ENCODE results near the gene PUM2. TPM values are rescaled to one million over a fixed set of nuclear protein-coding genes. Genes with fewer than 3 reads are reported as not detected.

Gene PUM2
- polyA plus RNA-seq, 1 experiment = 39.7 TPM

DNA sequence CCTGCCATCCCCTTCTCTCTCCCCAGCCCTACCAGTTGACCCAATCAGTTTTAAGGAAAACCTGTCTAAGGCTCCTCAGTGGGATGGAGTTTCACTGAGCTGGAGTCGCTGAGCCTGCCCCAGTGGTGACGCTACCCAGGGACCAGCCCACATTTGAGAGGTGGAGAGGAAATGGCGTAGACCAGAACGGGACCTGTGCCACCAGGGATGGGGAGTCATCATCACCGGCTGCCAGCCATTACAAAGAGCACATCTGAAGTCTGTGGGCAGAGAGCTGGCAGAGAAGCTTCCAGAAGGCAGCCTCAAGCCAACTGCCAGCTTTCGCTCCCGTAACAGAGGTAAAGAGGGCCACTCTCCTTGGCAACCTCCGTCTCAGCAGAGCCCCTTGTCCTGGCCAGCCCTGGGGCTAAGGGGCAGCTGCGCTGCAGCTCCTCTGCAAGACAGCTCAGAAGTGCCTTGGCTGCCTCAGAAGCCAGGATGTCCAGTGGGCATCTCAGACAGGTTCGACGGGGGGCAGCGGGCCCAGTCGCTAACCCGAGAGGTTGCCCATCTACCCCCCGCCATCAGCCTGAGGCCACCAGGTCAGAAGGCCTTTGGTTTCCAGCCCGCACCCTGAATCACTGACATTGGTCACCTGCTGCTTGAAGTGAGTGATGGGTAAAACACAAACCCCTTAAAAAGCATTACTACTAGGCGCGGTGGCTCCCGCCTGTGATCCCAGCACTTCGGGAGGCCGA lies 141.1 kb downstream of the PUM2 start:
- Histone ChIP-seq H3K36me3 (ENCODE audit: control insufficient read depth, insufficient read depth, low read length) (no peaks in the 10 kb centered on the region), H3K4me3 (ENCODE audit: low read depth, low read length) (no peak overlapping the region), H3K27me3 (ENCODE audit: control insufficient read depth, insufficient read depth, low read length) (no peaks in the 10 kb centered on the region)
- DNase-seq (ENCODE audit: low read depth) = no peak
- POLR2A ChIA-PET = no interaction called here
- TF ChIP-seq, protein P1, sequence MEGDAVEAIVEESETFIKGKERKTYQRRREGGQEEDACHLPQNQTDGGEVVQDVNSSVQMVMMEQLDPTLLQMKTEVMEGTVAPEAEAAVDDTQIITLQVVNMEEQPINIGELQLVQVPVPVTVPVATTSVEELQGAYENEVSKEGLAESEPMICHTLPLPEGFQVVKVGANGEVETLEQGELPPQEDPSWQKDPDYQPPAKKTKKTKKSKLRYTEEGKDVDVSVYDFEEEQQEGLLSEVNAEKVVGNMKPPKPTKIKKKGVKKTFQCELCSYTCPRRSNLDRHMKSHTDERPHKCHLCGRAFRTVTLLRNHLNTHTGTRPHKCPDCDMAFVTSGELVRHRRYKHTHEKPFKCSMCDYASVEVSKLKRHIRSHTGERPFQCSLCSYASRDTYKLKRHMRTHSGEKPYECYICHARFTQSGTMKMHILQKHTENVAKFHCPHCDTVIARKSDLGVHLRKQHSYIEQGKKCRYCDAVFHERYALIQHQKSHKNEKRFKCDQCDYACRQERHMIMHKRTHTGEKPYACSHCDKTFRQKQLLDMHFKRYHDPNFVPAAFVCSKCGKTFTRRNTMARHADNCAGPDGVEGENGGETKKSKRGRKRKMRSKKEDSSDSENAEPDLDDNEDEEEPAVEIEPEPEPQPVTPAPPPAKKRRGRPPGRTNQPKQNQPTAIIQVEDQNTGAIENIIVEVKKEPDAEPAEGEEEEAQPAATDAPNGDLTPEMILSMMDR (IDR thresholded peaks at IDR 0.05; ENCODE audit: insufficient read depth, low read depth, low read length) = no peak
- CTCF ChIA-PET = interaction anchor here (2.0 kb wide), 1 partner anchor 16 kb away, joined by 5 read pairs; the partner anchor contains the start of gene SDC1

DNA sequence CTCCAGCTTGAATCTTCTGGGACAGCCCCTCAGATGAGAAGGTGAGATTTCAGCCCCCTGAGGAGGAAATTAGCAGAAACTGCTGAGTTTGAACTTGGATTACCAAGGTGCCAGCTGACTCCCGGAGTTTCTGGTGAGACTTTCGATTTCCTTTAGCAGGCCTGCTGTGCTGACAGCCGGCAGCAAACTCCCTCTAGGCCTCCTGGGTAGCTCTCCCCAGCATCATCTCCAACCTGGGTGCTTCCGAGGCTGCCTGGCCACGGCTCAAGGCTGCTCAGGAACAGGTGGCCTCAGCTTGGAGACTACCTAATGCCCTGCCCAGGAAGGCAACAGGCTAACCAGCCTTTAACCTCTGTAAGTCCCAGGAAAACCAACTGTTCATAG lies 142.2 kb downstream of the PUM2 start:
- ChIA-PET POLR2A (no interaction called here), CTCF (interaction anchor here (0.6 to 1.9 kb wide), 4 partner anchors 14 to 119 kb away, joined by 3 to 8 read pairs (median 4); no protein-coding TSS in a partner anchor)
- H3K36me3 ChIP-seq (ENCODE audit: control insufficient read depth, insufficient read depth, low read length) = peaks cover 3% of the 10 kb centered on the region
- DNase-seq (ENCODE audit: low read depth) = no peak
- TF ChIP-seq, protein P1 (IDR thresholded peaks at IDR 0.05; ENCODE audit: insufficient read depth, low read depth, low read length) = no peak
- no peak overlapping the region for H3K4me3 ChIP-seq (ENCODE audit: low read depth, low read length)
- no peaks in the 10 kb centered on the region for H3K27me3 ChIP-seq (ENCODE audit: control insufficient read depth, insufficient read depth, low read length)

DNA sequence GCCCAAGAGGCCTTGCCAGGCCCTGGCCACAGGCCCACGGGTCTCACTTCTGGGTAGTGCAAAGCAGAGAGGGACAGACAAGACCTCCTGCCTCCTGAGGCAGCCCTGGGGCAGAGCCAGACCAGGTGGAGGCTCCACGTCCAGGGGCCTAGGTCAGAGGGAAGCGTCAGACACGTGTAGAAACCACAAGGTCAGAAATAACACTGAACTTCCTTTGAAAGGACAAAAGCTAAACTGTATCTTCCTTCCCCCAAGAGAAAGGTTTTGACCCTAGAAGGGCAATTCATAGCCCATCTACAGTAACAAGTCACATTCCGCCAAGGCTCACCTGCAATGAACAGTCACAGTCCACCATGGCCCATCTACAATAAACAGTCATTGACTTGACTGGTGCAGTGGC lies 143.6 kb downstream of the PUM2 start:
- no peak for DNase-seq (ENCODE audit: low read depth)
- CTCF ChIA-PET = interaction anchor here (1.9 kb wide), 1 partner anchor 16 kb away, joined by 6 read pairs; no protein-coding TSS in a partner anchor
- Histone ChIP-seq H3K27me3 (ENCODE audit: control insufficient read depth, insufficient read depth, low read length) (no peaks in the 10 kb centered on the region), H3K4me3 (ENCODE audit: low read depth, low read length) (no peak overlapping the region), H3K36me3 (ENCODE audit: control insufficient read depth, insufficient read depth, low read length) (peaks cover 6% of the 10 kb centered on the region)
- POLR2A ChIA-PET = no interaction called here
- TF ChIP-seq, protein P1 (IDR thresholded peaks at IDR 0.05; ENCODE audit: insufficient read depth, low read depth, low read length) = no peak

DNA sequence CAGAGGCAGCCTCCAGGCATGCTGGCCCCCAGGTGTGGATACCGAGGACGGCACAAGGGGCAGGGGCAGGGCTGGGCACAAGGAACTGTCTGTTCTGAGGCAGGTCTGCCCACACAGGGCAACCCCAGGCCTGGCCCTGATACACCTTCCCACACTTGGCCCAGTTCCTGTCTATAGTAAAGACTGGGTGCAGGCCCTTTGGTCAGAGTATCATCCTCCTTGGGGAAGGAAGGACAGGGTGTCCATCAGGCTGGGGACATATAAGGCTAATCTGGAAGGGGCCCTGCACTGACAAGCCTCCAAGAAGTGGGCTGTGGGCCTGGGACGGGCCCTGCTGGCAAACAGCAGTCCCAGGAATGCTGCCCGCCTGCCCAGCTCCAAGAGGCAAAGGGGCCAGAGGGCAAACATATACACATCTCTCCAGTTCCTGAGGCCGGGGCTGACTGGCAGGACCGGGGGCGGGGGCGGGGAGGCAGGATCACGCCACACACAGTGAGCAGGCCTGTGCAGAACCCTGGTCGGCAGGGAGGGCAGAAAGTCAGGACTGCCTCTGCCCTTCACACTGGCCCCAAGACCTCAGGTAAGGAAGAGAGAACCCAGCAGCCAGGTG lies 144.6 kb downstream of the PUM2 start:
- TF ChIP-seq, protein P1 (IDR thresholded peaks at IDR 0.05; ENCODE audit: insufficient read depth, low read depth, low read length) = no peak
- H3K4me3 ChIP-seq (ENCODE audit: low read depth, low read length) = no peak overlapping the region
- no peak for DNase-seq (ENCODE audit: low read depth)
- H3K36me3 ChIP-seq (ENCODE audit: control insufficient read depth, insufficient read depth, low read length) = peaks cover 8% of the 10 kb centered on the region
- CTCF ChIA-PET = interaction anchor here (2.3 kb wide), 1 partner anchor 16 kb away, joined by 6 read pairs; no protein-coding TSS in a partner anchor
- H3K27me3 ChIP-seq (ENCODE audit: control insufficient read depth, insufficient read depth, low read length) = no peaks in the 10 kb centered on the region
- POLR2A ChIA-PET = no interaction called here

DNA sequence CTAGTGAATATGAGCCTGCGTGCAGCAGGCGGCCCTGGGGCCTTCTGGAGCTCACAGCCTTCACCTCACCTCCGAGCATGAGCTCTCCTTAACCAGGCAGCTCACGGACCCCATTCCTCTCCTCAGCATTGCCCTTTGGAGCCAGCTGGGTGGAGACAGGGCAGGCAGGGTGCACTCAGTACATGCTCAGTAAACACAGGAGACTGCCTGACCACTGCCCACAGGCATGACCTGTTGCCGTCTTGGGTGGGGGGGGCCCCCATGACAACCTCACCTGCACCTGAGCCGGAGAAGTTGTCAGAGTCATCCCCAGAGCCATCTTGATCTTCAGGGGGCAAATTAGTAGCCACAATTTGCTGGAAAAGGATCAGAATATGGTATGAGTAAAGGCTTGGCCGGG lies 145.6 kb downstream of the PUM2 start:
- TF ChIP-seq, protein P1 (IDR thresholded peaks at IDR 0.05; ENCODE audit: insufficient read depth, low read depth, low read length) = no peak
- ChIA-PET POLR2A (no interaction called here), CTCF (interaction anchor here (1.4 to 2.3 kb wide), 2 partner anchors 15 to 18 kb away, joined by 4 to 6 read pairs; no protein-coding TSS in a partner anchor)
- no peak for DNase-seq (ENCODE audit: low read depth)
- peaks cover 8% of the 10 kb centered on the region for H3K36me3 ChIP-seq (ENCODE audit: control insufficient read depth, insufficient read depth, low read length)
- no peak overlapping the region for H3K4me3 ChIP-seq (ENCODE audit: low read depth, low read length)
- H3K27me3 ChIP-seq (ENCODE audit: control insufficient read depth, insufficient read depth, low read length) = no peaks in the 10 kb centered on the region
